Kidney (tissue), 14 donors: ENCODE measurements around the gene SMIM35. TPM values are rescaled to one million over a fixed set of nuclear protein-coding genes. Genes with fewer than 3 reads are reported as not detected.

Experiments
- DNase-seq, 5 donors: peaks; one replicate each; pipeline ENCODE4 v3.0.0-alpha.2; 2013 to 2020
- FAIRE-seq: peaks from 2 replicates; lab custom pipeline; 2012; peaks lifted over from hg19 to GRCh38; lab: Jason Lieb, UNC
- H3K27ac ChIP-seq, 2 donors: one replicate each; pipeline ENCODE4 v1.7.0; 2013; ENCODE audit warnings: low read depth in 2 of 2, low read length in 2 of 2, inconsistent platforms in 1 of 2
- H3K27me3 ChIP-seq: one replicate; pipeline ENCODE4 v1.7.1; 2013; ENCODE audit warnings: low read length, inconsistent platforms; ENCODE audit not compliant: control insufficient read depth, insufficient read depth
- H3K36me3 ChIP-seq, 3 donors: one replicate each; pipeline versions ENCODE4 v1.7.0 to v1.7.1; 2013; ENCODE audit warnings: low read length in 3 of 3, control low read depth in 1 of 3, inconsistent platforms in 1 of 3; ENCODE audit not compliant: insufficient read depth in 3 of 3, control insufficient read depth in 2 of 3
- H3K4me1 ChIP-seq, 3 donors: one replicate each; pipeline versions ENCODE4 v1.7.0 to v1.7.1; 2013; ENCODE audit warnings: low read length in 3 of 3, inconsistent platforms in 1 of 3, low read depth in 1 of 3; ENCODE audit not compliant: control insufficient read depth in 2 of 3, insufficient read depth in 2 of 3
- H3K4me3 ChIP-seq, 3 donors: one replicate each; pipeline versions ENCODE4 v1.7.0 to v1.8.1; 2013; ENCODE audit warnings: low read length in 3 of 3, control low read depth in 1 of 3, inconsistent platforms in 1 of 3
- H3K9ac ChIP-seq, 3 donors: one replicate each; pipeline versions ENCODE4 v1.7.0 to v1.7.1; 2013; ENCODE audit warnings: low read length in 3 of 3, control low read depth in 1 of 3, inconsistent platforms in 1 of 3
- H3K9me3 ChIP-seq, 3 donors: one replicate each; pipeline versions ENCODE4 v1.7.0 to v1.7.1; 2013; ENCODE audit warnings: low read length in 3 of 3, control low read depth in 1 of 3, inconsistent platforms in 1 of 3; ENCODE audit not compliant: control insufficient read depth in 2 of 3, insufficient read depth in 1 of 3
- CTCF ChIP-seq: IDR thresholded peaks from 3 replicates; pipeline ENCODE4 v1.5.1; 2012; ENCODE audit warnings: mild to moderate bottlenecking, moderate library complexity, borderline replicate concordance; ENCODE audit not compliant: insufficient read depth; ENCODE audit errors: extremely low read depth
- intact Hi-C: fragments of 100-400 bp; cut with DNase I; formaldehyde crosslinking; loops from one replicate; pipeline ENCODE4 v1.11.1; 2022
- polyA plus RNA-seq: library from polyadenylated mRNA; stranded (reverse); fragments of 350-450 nt; fragmentation: Illumina TruSeq; extraction: RNeasy Lipid Tissue Mini Kit (QIAGEN cat#74804); gene quantifications from one replicate; pipeline ENCODE4 v1.2.3, GENCODE V29; 2014; ENCODE audit warnings: low read depth, low replicate concordance; ENCODE audit not compliant: insufficient read depth
- total RNA-seq: library from RNA; stranded (reverse); fragmentation: NEBNext Ultra II Directional; extraction: Animal tissue kit (Norgen Biotek cat#: 25700); gene quantifications from one replicate; pipeline ENCODE4 v1.2.1, GENCODE V29; 2021
- donor health status: control.
- donor health status: control.
- donor health status: control.
- donor health status: control.
- donor health status: control.
- donor health status: DM: yes; HTN: yes; CAD: no.
- donor health status: Normal renal cell carcinoma (clear cell type).

Gene SMIM35
- total and polyA plus RNA-seq, 2 donors from 2014 or later: 0.80 TPM; not detected in 1

- no peak overlapping the region for H3K4me3 ChIP-seq
Measured at GRCh38 chr11:118087931-118088330, 1.2 kb upstream of the SMIM35 start.

GRCh38 chr11:118084656-118085055 is 2.1 kb downstream of the SMIM35 start:
- peak overlapping the region in 1 of 3 donors; percentile 42 for H3K9ac ChIP-seq

More at GRCh38 chr11:118087931-118088330, 1.2 kb upstream of the SMIM35 start:
- Histone ChIP-seq H3K36me3 (no peaks in the 10 kb centered on the region), H3K4me1 (peaks cover 0 to 15% (median 12%) of the 10 kb centered on the region in 3 donors), H3K27me3 (no peaks in the 10 kb centered on the region), H3K9me3 (no peaks in the 10 kb centered on the region), H3K9ac (no peak overlapping the region), H3K27ac (no peak overlapping the region)
- intact Hi-C loops: no loop called here
- no peak for TF ChIP-seq CTCF
- no peak for DNase-seq
- FAIRE-seq: no peak

GRCh38 chr11:118084247-118084646 is 2.5 kb downstream of the SMIM35 start:
- H3K9me3 ChIP-seq: no peaks in the 10 kb centered on the region
- H3K4me1 ChIP-seq: peaks cover 0 to 17% (median 12%) of the 10 kb centered on the region in 3 donors
- TF ChIP-seq CTCF: no peak
- H3K27ac ChIP-seq: no peak overlapping the region
- peak in 2 of 5 donors; percentile 48 to 65 for DNase-seq
- H3K4me3 ChIP-seq: peak overlapping the region in 1 of 3 donors; percentile 0
- FAIRE-seq: no peak
- H3K27me3 ChIP-seq: no peaks in the 10 kb centered on the region
- intact Hi-C loops: no loop called here
- H3K9ac ChIP-seq: peak overlapping the region in 1 of 3 donors; percentile 42
- H3K36me3 ChIP-seq: no peaks in the 10 kb centered on the region

More at GRCh38 chr11:118084656-118085055, 2.1 kb downstream of the SMIM35 start:
- intact Hi-C loops: no loop called here
- peak overlapping the region in 1 of 3 donors; percentile 0 for H3K4me3 ChIP-seq
- no peak overlapping the region for H3K27ac ChIP-seq
- DNase-seq (no peak), FAIRE-seq (no peak)
- no peaks in the 10 kb centered on the region for H3K27me3 ChIP-seq
- no peaks in the 10 kb centered on the region for H3K9me3 ChIP-seq
- no peak for TF ChIP-seq CTCF
- no peaks in the 10 kb centered on the region for H3K36me3 ChIP-seq
- peaks cover 0 to 17% (median 12%) of the 10 kb centered on the region in 3 donors for H3K4me1 ChIP-seq
